HG03432 (cell line): ENCODE measurements around the gene SEC11C.

Experiments
- ATAC-seq: cut with Tn5 transposase; IDR thresholded peaks from one replicate; pipeline ENCODE4 v1.9.1; 2021; ENCODE audit warnings: mild to moderate bottlenecking, moderate library complexity; ENCODE audit not compliant: unreplicated experiment

SEC11C gene

GRCh38 chr18:59143441-59143840 is 3.8 kb downstream of the SEC11C start:
- peak; percentile 15 for ATAC-seq

GRCh38 chr18:59144483-59144882 is 4.8 kb downstream of the SEC11C start:
- no peak for ATAC-seq

GRCh38 chr18:59145055-59145454 is 5.4 kb downstream of the SEC11C start:
- ATAC-seq, result no peak

- ATAC-seq, result no peak
Measured at GRCh38 chr18:59148192-59148591, 8.5 kb downstream of the SEC11C start.

- ATAC-seq, result no peak
Measured at GRCh38 chr18:59149007-59149406, 9.3 kb downstream of the SEC11C start.

- no peak for ATAC-seq
Measured at GRCh38 chr18:59149416-59149815, 9.7 kb downstream of the SEC11C start.

- ATAC-seq, result no peak
Measured at GRCh38 chr18:59150236-59150635, 10.6 kb downstream of the SEC11C start.

- ATAC-seq, result no peak
Measured at GRCh38 chr18:59155153-59155552, 15.5 kb downstream of the SEC11C start.

- ATAC-seq, result no peak
Measured at GRCh38 chr18:59156316-59156715, 16.6 kb downstream of the SEC11C start.

GRCh38 chr18:59159265-59159664 is 19.6 kb downstream of the SEC11C start:
- no peak for ATAC-seq

- ATAC-seq, result no peak
Measured at GRCh38 chr18:59159986-59160385, 20.3 kb downstream of the SEC11C start.

- no peak for ATAC-seq
Measured at GRCh38 chr18:59172664-59173249, 33.1 kb downstream of the SEC11C start.

GRCh38 chr18:59177485-59177884 is 37.8 kb downstream of the SEC11C start:
- no peak for ATAC-seq

GRCh38 chr18:59180150-59180845 is 40.6 kb downstream of the SEC11C start:
- no peak for ATAC-seq

- ATAC-seq, result no peak
Measured at GRCh38 chr18:59182673-59183072, 43.0 kb downstream of the SEC11C start.

GRCh38 chr18:59189008-59189407 is 49.3 kb downstream of the SEC11C start:
- ATAC-seq, result no peak

- ATAC-seq, result no peak
Measured at GRCh38 chr18:59189746-59190145, 50.1 kb downstream of the SEC11C start.

GRCh38 chr18:59196161-59196725 is 56.6 kb downstream of the SEC11C start:
- ATAC-seq, result no peak

GRCh38 chr18:59197636-59198035 is 58.0 kb downstream of the SEC11C start:
- ATAC-seq, result no peak

- no peak for ATAC-seq
Measured at GRCh38 chr18:59198215-59198614, 58.5 kb downstream of the SEC11C start.

GRCh38 chr18:59200787-59201186 is 61.1 kb downstream of the SEC11C start:
- ATAC-seq, result no peak

GRCh38 chr18:59202258-59202820 is 62.7 kb downstream of the SEC11C start:
- no peak for ATAC-seq
